PC-3 (cell line): ENCODE results near the gene SIGMAR1. TPM values are rescaled to one million over a fixed set of nuclear protein-coding genes. Genes with fewer than 3 reads are reported as not detected.

Experiments used
- ATAC-seq: fragments of 200-7000 bp; cut with Tn5 transposase; 2 replicates; pipeline ENCODE4 v1.9.1; 2020; ENCODE audit warnings: mild to moderate bottlenecking, moderate library complexity
- BruUV-seq: library from RNA; stranded (reverse); fragments of 400-500 nt; replicated peaks from 2 replicates; lab custom pipeline; 2021; lab: Mats Ljungman, UMichigan
- CTCF ChIA-PET: fragments of 300-600 bp; sonication (Branson Sonifier 250); formaldehyde crosslinking; loops from one replicate; lab custom pipeline; 2022; ENCODE audit warnings: antibody characterized with exemption; lab: Charles Lee
- POLR2A ChIA-PET: fragments of 300-600 bp; sonication (Branson Sonifier 250); formaldehyde crosslinking; loops from one replicate; lab custom pipeline; 2022; ENCODE audit warnings: antibody characterized with exemption; ENCODE audit not compliant: unreplicated experiment; lab: Charles Lee
- DNase-seq: peaks from one replicate; pipeline ENCODE4 v3.0.0-alpha.2; 2015
- H2AFZ ChIP-seq: fragments of 300-600 bp; sonication (generic); 2 replicates; pipeline ENCODE4 v1.6.0; 2016; ENCODE audit warnings: antibody characterized with exemption, low read length
- H3F3A ChIP-seq: fragments of 300-600 bp; sonication (generic); one replicate; pipeline ENCODE4 v1.6.0; 2017; ENCODE audit warnings: antibody characterized with exemption, low read length, control low read depth, mild to moderate bottlenecking; ENCODE audit not compliant: unreplicated experiment
- H3K27ac ChIP-seq: fragments of 300-600 bp; sonication (generic); 2 replicates; pipeline ENCODE4 v1.5.1; 2016; ENCODE audit warnings: mild to moderate bottlenecking, low read length
- H3K27me3 ChIP-seq: fragments of 300-600 bp; sonication (generic); 2 replicates; pipeline ENCODE4 v1.6.1; 2016; ENCODE audit warnings: low read length, mixed read lengths
- H3K36me3 ChIP-seq: fragments of 300-600 bp; sonication (generic); 2 replicates; pipeline ENCODE4 v1.6.1; 2016; ENCODE audit warnings: low read depth, mixed run types, low read length, mixed read lengths
- H3K4me1 ChIP-seq: fragments of 300-600 bp; sonication (generic); 2 replicates; pipeline ENCODE4 v1.5.1; 2016; ENCODE audit warnings: low read length; ENCODE audit not compliant: insufficient read depth
- H3K4me2 ChIP-seq: fragments of 300-600 bp; sonication (generic); 2 replicates; pipeline ENCODE4 v1.6.0; 2016; ENCODE audit warnings: low read length
- H3K4me3 ChIP-seq: fragments of 300-600 bp; sonication (generic); 2 replicates; pipeline ENCODE4 v1.5.1; 2016; ENCODE audit warnings: mild to moderate bottlenecking, low read length, mixed read lengths
- H3K79me2 ChIP-seq: fragments of 300-600 bp; sonication (generic); 2 replicates; pipeline ENCODE4 v1.6.1; 2017; ENCODE audit warnings: low read length, mixed read lengths
- H3K9ac ChIP-seq: fragments of 300-600 bp; sonication (generic); 2 replicates; pipeline ENCODE4 v1.6.0; 2016; ENCODE audit warnings: mild to moderate bottlenecking, low read length
- H3K9me2 ChIP-seq: fragments of 300-600 bp; sonication (generic); replicated peaks from 2 replicates; pipeline ENCODE4 v1.6.1; 2016; ENCODE audit warnings: mixed run types, low read length, mixed read lengths
- H3K9me3 ChIP-seq: fragments of 300-600 bp; sonication (generic); 2 replicates; pipeline ENCODE4 v1.6.1; 2016; ENCODE audit warnings: low read length, mixed read lengths
- H4K20me1 ChIP-seq: fragments of 300-600 bp; sonication (generic); 2 replicates; pipeline ENCODE4 v1.6.1; 2016; ENCODE audit warnings: low read length, mixed read lengths
- CTCF ChIP-seq: fragments of 300-600 bp; sonication (generic); conservative IDR thresholded peaks from 2 replicates; pipeline ENCODE4 v1.5.1; 2017; ENCODE audit warnings: antibody characterized with exemption, low read depth, mild to moderate bottlenecking, low read length
- EZH2 ChIP-seq: fragments of 300-600 bp; sonication (generic); IDR thresholded peaks from one replicate; pipeline ENCODE4 v1.6.1; 2017; ENCODE audit warnings: antibody characterized with exemption, mild to moderate bottlenecking, low read length; ENCODE audit not compliant: unreplicated experiment
- EZH2phosphoT487 ChIP-seq: fragments of 300-600 bp; sonication (generic); IDR thresholded peaks from 2 replicates; pipeline ENCODE4 v1.6.1; 2018; ENCODE audit warnings: mild to moderate bottlenecking, antibody characterized with exemption, low read length, borderline replicate concordance
- intact Hi-C: fragments of 100-400 bp; cut with micrococcal nuclease; formaldehyde crosslinking; loops from 2 replicates; pipeline ENCODE4 v1.9.0; 2023
- total RNA-seq: library from RNA; depleted of rRNA; stranded (reverse); fragments of >200 nt; gene quantifications from 2 replicates; pipeline ENCODE4 v1.2.3, GENCODE V29; 2014

SIGMAR1 gene
- total RNA-seq, 1 experiment from 2014 or later, result 96.7 TPM

- H3K27me3 ChIP-seq, result no peaks in the 10 kb centered on the region
- intact Hi-C loops, result no loop called here
- BruUV-seq, result no TSS peak
- H4K20me1 ChIP-seq, result no peaks in the 10 kb centered on the region
- H3K4me1 ChIP-seq, result peaks cover 8% of the 10 kb centered on the region; the same call in 1 of the 2 replicates
- no peak overlapping the region for H3K9ac ChIP-seq
- H3K9me2 ChIP-seq, result no peaks in the 10 kb centered on the region
- H3K27ac ChIP-seq, result no peak overlapping the region
- DNase-seq, result no peak
- no peak overlapping the region for H3K4me2 ChIP-seq
- ChIA-PET CTCF (no interaction called here), POLR2A (no interaction called here)
- H3K9me3 ChIP-seq, result no peaks in the 10 kb centered on the region
- no peaks in the 10 kb centered on the region for H3F3A ChIP-seq
- peaks cover 10% of the 10 kb centered on the region for H3K79me2 ChIP-seq
- no peaks in the 10 kb centered on the region for H3K36me3 ChIP-seq
- ATAC-seq, result no peak
- no peak overlapping the region for H2AFZ ChIP-seq
- no peak overlapping the region for H3K4me3 ChIP-seq
- TF ChIP-seq EZH2 (no peak), CTCF (no peak), EZH2phosphoT487 (no peak)
Observed at GRCh38 chr9:34606190-34606589, 31.4 kb downstream of the SIGMAR1 start.

DNA sequence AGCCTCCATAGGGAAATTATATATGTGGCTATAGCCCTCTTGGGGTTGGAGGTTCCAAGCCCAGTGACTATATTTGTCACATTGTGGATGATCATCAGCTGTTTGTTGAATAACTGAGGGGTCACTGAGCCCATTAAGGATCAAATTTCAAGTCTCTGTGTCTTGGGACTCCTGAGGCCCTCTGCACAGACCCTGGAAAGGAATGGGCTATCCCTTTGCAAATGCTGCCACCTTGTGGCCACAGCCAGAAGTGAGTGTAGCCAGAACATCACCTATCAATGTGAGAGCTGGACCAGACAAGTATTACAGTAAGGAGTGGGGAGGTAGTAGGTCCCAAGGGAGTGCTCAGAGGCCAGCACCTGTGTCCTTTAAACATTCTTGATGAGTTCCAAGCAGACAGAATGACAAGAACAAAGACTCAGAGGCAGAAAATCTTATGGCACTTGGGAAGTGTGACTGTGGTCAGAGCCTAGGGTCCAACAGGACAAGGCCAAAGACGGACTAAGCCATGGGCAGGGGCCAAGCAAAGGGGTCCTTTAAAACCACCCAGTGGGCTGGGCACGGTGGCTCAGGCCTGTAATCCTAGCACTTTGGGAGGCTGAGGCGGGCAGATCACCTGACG lies 33.9 kb downstream of the SIGMAR1 start:
- Histone ChIP-seq H3K4me3 (no peak overlapping the region), H3K4me2 (no peak overlapping the region), H3K9me2 (no peaks in the 10 kb centered on the region), H3K79me2 (no peaks in the 10 kb centered on the region), H2AFZ (no peak overlapping the region), H3K4me1 (no peaks in the 10 kb centered on the region), H3K9ac (no peak overlapping the region), H4K20me1 (no peaks in the 10 kb centered on the region), H3K36me3 (no peaks in the 10 kb centered on the region), H3K27me3 (no peaks in the 10 kb centered on the region), H3K27ac (no peak overlapping the region), H3F3A (no peaks in the 10 kb centered on the region), H3K9me3 (no peaks in the 10 kb centered on the region)
- intact Hi-C loops, result no loop called here
- no TSS peak for BruUV-seq
- DNase-seq (peak; percentile 84), ATAC-seq (peak; percentile 93)
- ChIA-PET CTCF (interaction anchor here (0.5 to 1.0 kb wide), 5 partner anchors 17 to 216 kb away, joined by 3 to 9 read pairs (median 3); partner anchors contain the start of gene DCTN3), POLR2A (interaction anchor here (0.6 kb wide), 1 partner anchor 23 kb away, joined by 3 read pairs; no protein-coding TSS in a partner anchor)
- TF ChIP-seq CTCF (peak; percentile 87), EZH2phosphoT487 (no peak), EZH2 (no peak)

DNA sequence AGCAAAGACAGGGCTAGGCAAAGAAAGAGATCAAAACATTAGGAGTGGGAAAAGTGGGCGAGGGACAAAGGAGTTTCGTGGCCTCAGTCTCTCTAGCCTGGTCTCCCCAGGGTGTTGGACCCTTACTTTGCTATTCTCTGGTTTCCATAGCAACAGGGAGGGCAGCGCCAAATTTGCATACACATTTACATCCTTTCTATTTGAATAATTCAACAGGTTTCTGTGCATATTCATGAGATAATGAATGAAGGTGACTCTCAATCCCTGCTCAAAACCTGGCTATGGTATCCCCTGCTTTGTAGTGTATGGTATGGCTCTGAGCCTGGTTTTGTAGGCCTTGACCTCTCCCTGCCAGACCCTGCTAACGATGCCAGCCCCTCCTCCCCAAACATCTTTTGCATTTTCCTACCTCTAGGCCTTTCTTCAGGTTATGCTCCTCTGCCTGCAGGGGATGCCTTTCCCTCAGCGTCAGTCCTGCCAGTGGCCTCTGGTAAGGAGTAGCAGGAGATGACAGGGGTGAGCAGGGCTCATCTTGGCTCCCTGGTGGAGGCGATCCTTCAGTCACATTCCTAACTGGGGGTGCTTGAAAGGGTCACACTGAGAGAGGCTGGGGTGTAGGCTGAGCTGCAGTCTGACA lies 35.5 kb downstream of the SIGMAR1 start:
- Histone ChIP-seq H2AFZ (no peak overlapping the region), H3K9me2 (no peaks in the 10 kb centered on the region), H4K20me1 (no peaks in the 10 kb centered on the region), H3K36me3 (no peaks in the 10 kb centered on the region), H3F3A (no peaks in the 10 kb centered on the region), H3K4me1 (no peaks in the 10 kb centered on the region), H3K9me3 (no peaks in the 10 kb centered on the region), H3K27ac (no peak overlapping the region), H3K4me3 (no peak overlapping the region), H3K27me3 (no peaks in the 10 kb centered on the region), H3K4me2 (no peak overlapping the region), H3K9ac (no peak overlapping the region), H3K79me2 (no peaks in the 10 kb centered on the region)
- no peak for TF ChIP-seq EZH2
- no peak for TF ChIP-seq CTCF
- TF ChIP-seq EZH2phosphoT487, result no peak
- intact Hi-C loops, result no loop called here
- CTCF ChIA-PET, result interaction anchor here (0.6 kb wide), 1 partner anchor 11 kb away, joined by 3 read pairs; no protein-coding TSS in a partner anchor
- no peak for DNase-seq
- BruUV-seq, result no TSS peak
- ATAC-seq, result no peak
- POLR2A ChIA-PET, result no interaction called here
